Omental fat pad (tissue), 4 donors: Measurements from ENCODE around the gene PLXNB2. TPM values are rescaled to one million over a fixed set of nuclear protein-coding genes. Genes with fewer than 3 reads are reported as not detected.

Experiments
- ATAC-seq: fragments of 150-250 bp; one replicate; pipeline ENCODE4 v1.9.1; 2016; ENCODE audit warnings: mild to moderate bottlenecking, moderate library complexity; ENCODE audit not compliant: low FRiP score
- DNase-seq: peaks from one replicate; pipeline ENCODE4 v3.0.0-alpha.2; 2019; ENCODE audit warnings: low spot score
- total RNA-seq, 4 donors: library from RNA; depleted of rRNA; stranded (reverse); fragments of >200 nt; gene quantifications; one replicate each; pipeline ENCODE4 v1.1.0, GENCODE V29; 2016
- TF ChIP-seq, protein P1 (sequence below), 3 donors: fragments of 450-650 bp; IDR thresholded peaks; one replicate each; pipeline ENCODE4 v1.5.1; 2016 to 2017; ENCODE audit warnings: antibody characterized with exemption in 3 of 3, mild to moderate bottlenecking in 3 of 3, moderate library complexity in 2 of 3

The PLXNB2 gene
- total RNA-seq, 4 donors from 2014 or later, result 91.4 to 130 (median 115) TPM

DNA sequence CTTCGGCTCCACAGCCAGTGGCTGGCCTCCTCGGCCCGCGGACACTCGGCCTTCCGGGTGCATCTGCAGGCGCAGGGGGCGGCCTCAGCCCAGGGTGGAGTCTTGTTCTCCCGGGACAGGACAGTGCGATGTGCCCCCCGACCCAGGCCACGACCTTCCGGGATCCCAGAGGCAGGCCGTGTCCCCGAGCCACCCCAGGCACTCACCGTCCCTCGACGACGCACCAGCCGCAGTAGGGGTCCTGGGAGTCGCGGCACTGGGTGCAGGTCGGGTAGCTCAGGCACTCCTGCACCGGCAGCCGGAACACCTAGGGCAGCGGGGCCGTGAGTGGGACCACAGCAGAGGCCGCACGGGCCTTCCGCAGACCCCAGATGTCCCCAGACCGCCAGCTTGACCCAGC, 19.7 kb downstream of the PLXNB2 start:
- TF ChIP-seq, protein P1, sequence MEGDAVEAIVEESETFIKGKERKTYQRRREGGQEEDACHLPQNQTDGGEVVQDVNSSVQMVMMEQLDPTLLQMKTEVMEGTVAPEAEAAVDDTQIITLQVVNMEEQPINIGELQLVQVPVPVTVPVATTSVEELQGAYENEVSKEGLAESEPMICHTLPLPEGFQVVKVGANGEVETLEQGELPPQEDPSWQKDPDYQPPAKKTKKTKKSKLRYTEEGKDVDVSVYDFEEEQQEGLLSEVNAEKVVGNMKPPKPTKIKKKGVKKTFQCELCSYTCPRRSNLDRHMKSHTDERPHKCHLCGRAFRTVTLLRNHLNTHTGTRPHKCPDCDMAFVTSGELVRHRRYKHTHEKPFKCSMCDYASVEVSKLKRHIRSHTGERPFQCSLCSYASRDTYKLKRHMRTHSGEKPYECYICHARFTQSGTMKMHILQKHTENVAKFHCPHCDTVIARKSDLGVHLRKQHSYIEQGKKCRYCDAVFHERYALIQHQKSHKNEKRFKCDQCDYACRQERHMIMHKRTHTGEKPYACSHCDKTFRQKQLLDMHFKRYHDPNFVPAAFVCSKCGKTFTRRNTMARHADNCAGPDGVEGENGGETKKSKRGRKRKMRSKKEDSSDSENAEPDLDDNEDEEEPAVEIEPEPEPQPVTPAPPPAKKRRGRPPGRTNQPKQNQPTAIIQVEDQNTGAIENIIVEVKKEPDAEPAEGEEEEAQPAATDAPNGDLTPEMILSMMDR (IDR thresholded peaks at IDR 0.05), result no peak
- DNase-seq (no peak), ATAC-seq (no peak)

DNA sequence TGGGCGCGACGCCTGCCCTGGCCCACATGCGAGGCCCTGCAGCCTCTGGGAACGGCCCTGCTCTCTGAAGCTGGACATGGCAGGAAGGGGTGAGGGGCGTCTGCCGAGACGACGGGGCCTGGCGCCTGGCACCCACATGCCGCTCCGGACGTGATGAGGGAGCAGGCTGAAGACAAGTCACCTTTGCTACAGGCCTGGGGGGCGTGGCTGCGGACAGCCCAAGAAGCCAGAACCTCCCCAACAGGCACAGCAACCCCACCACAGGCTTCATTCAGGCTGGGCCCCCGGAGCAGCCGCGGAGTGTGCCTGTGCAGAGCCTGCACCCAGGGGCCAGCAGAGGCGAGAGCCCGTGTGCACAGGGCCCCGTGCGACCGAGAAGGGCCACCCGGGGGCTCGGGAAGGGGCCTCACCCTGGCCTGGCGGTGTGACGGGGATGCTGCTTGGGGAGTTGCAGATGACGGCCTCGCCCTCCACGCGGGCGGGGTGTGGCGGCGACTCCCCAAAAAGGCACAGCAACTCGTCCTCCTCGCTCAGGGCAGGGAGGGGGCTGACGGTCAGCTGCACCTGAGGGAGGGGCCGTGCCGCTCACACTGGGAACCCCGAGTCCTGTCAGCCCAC, 20.6 kb downstream of the PLXNB2 start:
- TF ChIP-seq, protein P1 (IDR thresholded peaks at IDR 0.05), result no peak

DNA sequence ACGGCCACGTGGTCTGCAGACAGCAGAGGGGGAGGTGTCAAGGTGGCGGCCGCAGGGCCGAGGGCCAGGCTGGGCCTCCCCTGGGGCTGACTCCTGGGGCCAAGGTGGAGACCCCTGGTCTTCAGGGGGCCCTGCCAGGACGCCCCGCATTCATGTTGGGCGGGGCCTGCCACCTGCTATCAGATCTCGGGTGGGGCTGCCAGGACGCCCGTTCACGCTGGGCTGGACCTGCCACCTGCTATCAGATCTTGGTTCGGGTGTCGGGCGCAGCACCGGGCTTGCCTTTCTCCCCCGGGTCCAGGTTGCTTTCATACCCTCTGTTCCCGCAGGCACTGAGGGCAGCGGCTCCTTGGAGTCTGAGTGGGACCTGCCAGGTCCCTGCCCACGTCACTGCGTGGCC, 21.2 kb downstream of the PLXNB2 start:
- DNase-seq (no peak), ATAC-seq (no peak)
- TF ChIP-seq, protein P1 (IDR thresholded peaks at IDR 0.05), result no peak

More for the DNA sequence above, 20.6 kb downstream of the PLXNB2 start:
- DNase-seq (no peak), ATAC-seq (no peak)

DNA sequence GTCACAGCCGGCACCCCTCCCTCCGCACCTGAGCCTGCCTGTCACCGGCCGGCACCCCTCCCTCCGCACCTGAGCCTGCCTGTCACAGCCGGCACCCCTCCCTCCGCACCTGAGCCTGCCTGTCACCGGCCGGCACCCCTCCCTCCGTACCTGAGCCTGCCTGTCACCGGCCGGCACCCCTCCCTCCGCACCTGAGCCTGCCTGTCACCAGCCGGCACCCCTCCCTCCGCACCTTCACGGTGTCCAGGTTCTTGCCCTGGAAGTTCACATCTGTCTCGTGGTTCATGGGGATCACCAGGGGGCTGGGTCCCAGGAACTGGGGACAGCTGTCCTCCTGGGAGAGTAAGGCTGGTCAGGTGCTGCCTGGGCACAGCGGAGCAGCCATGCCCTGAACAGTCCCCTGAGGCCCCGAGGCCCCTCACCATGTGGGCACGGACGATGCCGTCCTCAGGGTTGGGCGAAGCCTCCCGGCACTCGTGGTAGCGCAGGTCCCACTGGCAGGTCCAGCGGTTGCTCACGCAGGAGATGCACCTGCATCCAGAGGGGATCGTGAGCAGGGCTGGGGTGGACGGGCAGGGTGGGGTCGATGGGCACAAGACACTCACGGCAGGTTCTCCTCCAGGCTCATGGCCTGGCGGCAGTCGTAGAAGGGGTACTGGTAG, 21.7 kb downstream of the PLXNB2 start:
- TF ChIP-seq, protein P1 (IDR thresholded peaks at IDR 0.05), result no peak
- ATAC-seq (no peak), DNase-seq (no peak)

DNA sequence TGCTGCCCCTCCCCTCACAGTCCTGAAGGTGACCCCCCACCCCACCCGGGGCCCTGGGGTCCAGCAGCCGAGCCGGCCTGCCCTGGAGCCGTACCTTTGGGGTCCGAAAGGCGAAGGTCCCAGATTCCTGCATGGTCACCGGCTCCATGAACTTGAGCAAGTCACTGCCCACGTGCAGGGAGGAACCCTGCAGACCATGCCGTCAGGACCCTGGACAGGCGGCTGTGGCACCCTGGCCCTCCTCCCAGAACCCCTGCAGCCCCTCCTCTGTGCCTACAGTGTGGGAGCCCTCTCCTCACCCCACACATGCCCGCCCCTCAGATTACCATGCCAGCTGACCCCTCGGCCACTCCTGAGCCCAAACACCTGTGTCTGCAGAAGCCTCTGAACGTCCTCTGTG, 23.0 kb downstream of the PLXNB2 start:
- DNase-seq, result no peak
- no peak for ATAC-seq
- TF ChIP-seq, protein P1 (IDR thresholded peaks at IDR 0.05), result no peak

DNA sequence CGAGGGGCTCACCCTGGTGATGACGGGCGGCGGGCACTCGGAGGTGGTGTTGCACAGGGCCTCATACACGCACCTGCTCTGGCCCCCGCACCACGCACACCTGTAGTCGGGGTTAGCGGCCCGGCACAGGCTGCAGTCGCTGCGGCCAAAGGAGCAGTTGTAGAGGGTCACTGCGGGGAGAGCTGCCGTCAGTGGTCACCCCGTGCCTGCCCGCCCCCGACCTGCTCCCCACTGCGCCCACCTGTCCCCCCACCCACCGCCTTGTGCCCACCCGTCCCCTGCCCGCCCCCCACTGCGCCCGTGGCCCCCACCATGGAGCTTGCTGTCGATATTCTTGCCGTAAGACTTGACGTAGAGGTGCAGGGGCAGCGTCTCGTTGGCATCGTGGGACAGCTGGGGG, 23.6 kb downstream of the PLXNB2 start:
- ATAC-seq (no peak), DNase-seq (no peak)
- TF ChIP-seq, protein P1 (IDR thresholded peaks at IDR 0.05), result no peak
